Tibial nerve (tissue), 3 donors: Measurements from ENCODE around the gene NREP.

Source experiments
- POLR2A ChIP-seq, 2 donors: fragments of 450-650 bp; IDR thresholded peaks; one replicate each; pipeline ENCODE4 v1.6.1; 2017; ENCODE audit warnings: antibody characterized with exemption in 2 of 2, mild to moderate bottlenecking in 2 of 2, moderate library complexity in 2 of 2
- TF ChIP-seq, protein P1 (sequence below), 5 experiments: fragments of 200-600 bp in 3 of 5; fragments of 450-650 bp in 2 of 5; sonication (generic) in 3 of 5; IDR thresholded peaks; one replicate each; pipeline ENCODE4 v1.5.1; 2016 to 2019; ENCODE audit warnings: antibody characterized with exemption in 5 of 5, mild to moderate bottlenecking in 3 of 5, moderate library complexity in 2 of 5

DNA sequence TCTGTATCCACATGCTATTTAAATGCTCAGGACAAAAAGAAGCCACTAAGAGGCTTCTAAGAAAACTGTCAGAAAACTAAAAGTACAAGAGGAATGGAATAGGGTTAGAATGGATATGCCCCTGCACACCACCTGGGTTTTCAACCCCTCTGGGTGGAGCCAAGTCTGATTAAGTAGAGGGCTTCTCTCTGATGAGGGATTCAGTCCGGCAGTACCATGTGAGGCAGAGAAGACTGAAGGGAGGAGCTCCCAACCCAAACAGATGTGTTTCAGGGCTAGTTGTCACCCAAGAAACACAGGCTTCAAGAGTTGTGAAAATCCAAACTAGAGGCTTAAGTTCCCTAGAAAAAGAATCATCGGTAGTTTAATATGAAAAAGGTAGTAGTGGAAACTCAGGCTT, 12.5 kb downstream of the NREP start:
- TF ChIP-seq, protein P1, sequence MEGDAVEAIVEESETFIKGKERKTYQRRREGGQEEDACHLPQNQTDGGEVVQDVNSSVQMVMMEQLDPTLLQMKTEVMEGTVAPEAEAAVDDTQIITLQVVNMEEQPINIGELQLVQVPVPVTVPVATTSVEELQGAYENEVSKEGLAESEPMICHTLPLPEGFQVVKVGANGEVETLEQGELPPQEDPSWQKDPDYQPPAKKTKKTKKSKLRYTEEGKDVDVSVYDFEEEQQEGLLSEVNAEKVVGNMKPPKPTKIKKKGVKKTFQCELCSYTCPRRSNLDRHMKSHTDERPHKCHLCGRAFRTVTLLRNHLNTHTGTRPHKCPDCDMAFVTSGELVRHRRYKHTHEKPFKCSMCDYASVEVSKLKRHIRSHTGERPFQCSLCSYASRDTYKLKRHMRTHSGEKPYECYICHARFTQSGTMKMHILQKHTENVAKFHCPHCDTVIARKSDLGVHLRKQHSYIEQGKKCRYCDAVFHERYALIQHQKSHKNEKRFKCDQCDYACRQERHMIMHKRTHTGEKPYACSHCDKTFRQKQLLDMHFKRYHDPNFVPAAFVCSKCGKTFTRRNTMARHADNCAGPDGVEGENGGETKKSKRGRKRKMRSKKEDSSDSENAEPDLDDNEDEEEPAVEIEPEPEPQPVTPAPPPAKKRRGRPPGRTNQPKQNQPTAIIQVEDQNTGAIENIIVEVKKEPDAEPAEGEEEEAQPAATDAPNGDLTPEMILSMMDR (IDR thresholded peaks at IDR 0.05) = no peak
- TF ChIP-seq POLR2A (IDR thresholded peaks at IDR 0.05) = no peak
